ENCODE data around the gene GLG1.

Gene GLG1

GRCh38 chr16:74570412-74571301, 36.3 kb downstream of the GLG1 start:
- no peak for ATAC-seq
- TF ChIP-seq CREB5 (CRISPR knock-in tag; IDR thresholded peaks at IDR 0.05; ENCODE audit: low read depth) (no peak), ZFP3 (CRISPR knock-in tag; IDR thresholded peaks at IDR 0.05) (no peak), OSR1 (CRISPR knock-in tag; IDR thresholded peaks at IDR 0.05) (no peak), RARB (CRISPR knock-in tag; IDR thresholded peaks at IDR 0.05) (no peak), PATZ1 (CRISPR knock-in tag; IDR thresholded peaks at IDR 0.05; ENCODE audit: borderline replicate concordance) (no peak), POU6F1 (CRISPR knock-in tag; IDR thresholded peaks at IDR 0.05; ENCODE audit: borderline replicate concordance, low read depth) (no peak), GLIS3 (CRISPR knock-in tag; IDR thresholded peaks at IDR 0.05) (no peak), ESRRG (CRISPR knock-in tag; IDR thresholded peaks at IDR 0.05) (no peak), TSHZ2 (CRISPR knock-in tag; IDR thresholded peaks at IDR 0.05) (no peak), CSRNP3 (CRISPR knock-in tag; IDR thresholded peaks at IDR 0.05) (no peak), PPARA (CRISPR knock-in tag; IDR thresholded peaks at IDR 0.05; ENCODE audit: borderline replicate concordance) (no peak), SNAI2 (CRISPR knock-in tag; IDR thresholded peaks at IDR 0.05) (no peak), ZNF8 (CRISPR knock-in tag; IDR thresholded peaks at IDR 0.05) (no peak), ARNTL (CRISPR knock-in tag; IDR thresholded peaks at IDR 0.05; ENCODE audit: borderline replicate concordance, low read depth) (no peak)

- ATAC-seq = peak; percentile 31; the same call in 2 of the 3 replicates
- TF ChIP-seq CSDC2 (CRISPR knock-in tag; IDR thresholded peaks at IDR 0.05) (no peak), CREB5 (CRISPR knock-in tag; IDR thresholded peaks at IDR 0.05; ENCODE audit: low read depth) (no peak), PPARA (CRISPR knock-in tag; IDR thresholded peaks at IDR 0.05; ENCODE audit: borderline replicate concordance) (no peak), PATZ1 (CRISPR knock-in tag; IDR thresholded peaks at IDR 0.05; ENCODE audit: borderline replicate concordance) (no peak), TCF4 (CRISPR knock-in tag; IDR thresholded peaks at IDR 0.05; ENCODE audit: borderline replicate concordance) (no peak), BACH2 (CRISPR knock-in tag; IDR thresholded peaks at IDR 0.05; ENCODE audit: borderline replicate concordance) (no peak), POU6F1 (CRISPR knock-in tag; IDR thresholded peaks at IDR 0.05; ENCODE audit: borderline replicate concordance, low read depth) (no peak), OSR1 (CRISPR knock-in tag; IDR thresholded peaks at IDR 0.05) (no peak), CSRNP3 (CRISPR knock-in tag; IDR thresholded peaks at IDR 0.05) (no peak)
These were observed 37.8 kb downstream of the GLG1 start for GRCh38 chr16:74568961-74569631.

Measured in SK-N-SH treated with all-trans-retinoic acid at 6 μM for 48 hours (cell line).